Astrocyte (in vitro differentiated cells and primary cell): ENCODE results near the gene GTF2H4. TPM values are rescaled to one million over a fixed set of nuclear protein-coding genes. Genes with fewer than 3 reads are reported as not detected.

Experiments
- DNase-seq: peaks from one replicate; pipeline ENCODE4 v3.0.0-alpha.2; 2010; ENCODE audit warnings: low read depth
- FAIRE-seq: peaks from 2 replicates; lab custom pipeline; 2011; peaks lifted over from hg19 to GRCh38; lab: Jason Lieb, UNC
- H2AFZ ChIP-seq: 2 replicates; pipeline ENCODE4 v1.6.0; 2012; ENCODE audit warnings: low read depth, low read length, inconsistent platforms
- H3K27ac ChIP-seq: 2 replicates; pipeline ENCODE4 v1.5.1; 2011; ENCODE audit warnings: low read depth, low read length, inconsistent platforms
- H3K27me3 ChIP-seq: 2 replicates; pipeline ENCODE4 v1.6.0; 2011; ENCODE audit warnings: low read length, inconsistent platforms; ENCODE audit not compliant: insufficient read depth
- H3K36me3 ChIP-seq: 2 replicates; pipeline ENCODE4 v1.5.1; 2011; ENCODE audit warnings: low read length, inconsistent platforms; ENCODE audit not compliant: insufficient read depth
- H3K4me1 ChIP-seq: 2 replicates; pipeline ENCODE4 v1.5.1; 2011; ENCODE audit warnings: low read length, inconsistent platforms; ENCODE audit not compliant: insufficient read depth
- H3K4me2 ChIP-seq: 2 replicates; pipeline ENCODE4 v1.6.0; 2012; ENCODE audit warnings: low read length, inconsistent platforms
- H3K4me3 ChIP-seq: 2 replicates; pipeline ENCODE4 v1.5.1; 2011; ENCODE audit warnings: low read depth, mild to moderate bottlenecking, low read length, inconsistent platforms; ENCODE audit not compliant: insufficient read depth
- H3K79me2 ChIP-seq: 2 replicates; pipeline ENCODE4 v1.6.0; 2012; ENCODE audit warnings: mild to moderate bottlenecking, low read length, inconsistent platforms; ENCODE audit not compliant: insufficient read depth
- H3K9ac ChIP-seq: 2 replicates; pipeline ENCODE4 v1.6.0; 2012; ENCODE audit warnings: mild to moderate bottlenecking, low read length, inconsistent platforms
- H3K9me3 ChIP-seq: 2 replicates; pipeline ENCODE4 v1.5.1; 2012; ENCODE audit warnings: low read depth, mild to moderate bottlenecking, low read length, inconsistent platforms; ENCODE audit not compliant: insufficient read depth
- H4K20me1 ChIP-seq: 2 replicates; pipeline ENCODE4 v1.6.0; 2012; ENCODE audit warnings: low read length, inconsistent platforms; ENCODE audit not compliant: insufficient read depth
- H3K27ac Mint-ChIP-seq: one replicate; pipeline ENCODE4 v1.8.0; 2021; ENCODE audit warnings: mild to moderate bottlenecking, mixed read lengths; ENCODE audit not compliant: unreplicated experiment
- H3K27me3 Mint-ChIP-seq: one replicate; pipeline ENCODE4 v1.8.0; 2021; ENCODE audit warnings: low read depth, mixed read lengths; ENCODE audit not compliant: unreplicated experiment
- H3K36me3 Mint-ChIP-seq: one replicate; pipeline ENCODE4 v1.8.0; 2021; ENCODE audit warnings: low read depth, mixed read lengths; ENCODE audit not compliant: unreplicated experiment
- H3K4me1 Mint-ChIP-seq: one replicate; pipeline ENCODE4 v1.8.0; 2021; ENCODE audit warnings: low read depth, mixed read lengths; ENCODE audit not compliant: unreplicated experiment
- H3K4me3 Mint-ChIP-seq: one replicate; pipeline ENCODE4 v1.8.0; 2021; ENCODE audit warnings: mild to moderate bottlenecking, moderate library complexity, mixed read lengths; ENCODE audit not compliant: unreplicated experiment
- H3K9me3 Mint-ChIP-seq: one replicate; pipeline ENCODE4 v1.8.0; 2021; ENCODE audit warnings: mild to moderate bottlenecking, mixed read lengths; ENCODE audit not compliant: unreplicated experiment
- EZH2 ChIP-seq: IDR thresholded peaks from 2 replicates; pipeline ENCODE4 v1.6.1; 2012; ENCODE audit warnings: mild to moderate bottlenecking, low read length, inconsistent platforms; ENCODE audit not compliant: insufficient read depth
- total RNA-seq: library from RNA; stranded (reverse); gene quantifications from 2 replicates; pipeline ENCODE4 v1.2.1, GENCODE V29; 2021
- TF ChIP-seq, protein P1 (sequence below): IDR thresholded peaks from 2 replicates; pipeline ENCODE4 v1.5.1; 2011; ENCODE audit warnings: low read depth, mild to moderate bottlenecking, inconsistent platforms, low read length, moderate library complexity; ENCODE audit not compliant: insufficient read depth

GTF2H4 gene
- total RNA-seq, 1 donor from 2014 or later, result 34.3 TPM

DNA sequence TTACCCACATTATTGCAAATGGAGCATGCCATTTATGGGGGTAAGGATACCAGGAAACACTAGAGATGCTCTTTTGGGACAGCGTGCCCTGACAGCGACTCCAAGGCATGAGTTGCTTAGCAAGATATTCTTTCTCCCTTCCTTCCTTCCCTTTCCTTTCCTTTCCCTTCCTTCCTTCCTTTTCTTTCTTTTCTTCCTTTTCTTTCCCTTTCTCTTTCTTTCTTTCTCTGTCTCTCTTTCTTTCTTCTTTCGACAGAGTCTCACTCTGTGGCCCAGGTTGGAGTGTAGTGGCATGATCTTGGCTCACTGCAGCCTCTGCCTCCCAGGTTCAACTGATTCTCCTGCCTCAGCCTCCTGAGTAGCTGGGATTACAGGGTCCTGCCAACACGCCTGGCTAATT is 36.0 kb downstream of the GTF2H4 start:
- H3K4me3 Mint-ChIP-seq, result no peak overlapping the region
- FAIRE-seq (no peak), DNase-seq (no peak)
- H3K9me3 Mint-ChIP-seq, result peaks cover 2% of the 10 kb centered on the region
- H4K20me1 ChIP-seq, result no peaks in the 10 kb centered on the region
- H3K9me3 ChIP-seq, result no peaks in the 10 kb centered on the region
- peaks cover 6% of the 10 kb centered on the region for H3K4me1 Mint-ChIP-seq
- no peak overlapping the region for H3K27ac Mint-ChIP-seq
- H3K36me3 Mint-ChIP-seq, result no peaks in the 10 kb centered on the region
- H3K4me1 ChIP-seq, result peaks cover 5% of the 10 kb centered on the region
- no peak for TF ChIP-seq EZH2
- H3K79me2 ChIP-seq, result no peaks in the 10 kb centered on the region
- H3K27me3 ChIP-seq, result peaks cover 4% of the 10 kb centered on the region
- H3K27ac ChIP-seq, result no peak overlapping the region
- H3K4me3 ChIP-seq, result no peak overlapping the region
- H3K36me3 ChIP-seq, result no peaks in the 10 kb centered on the region
- H3K9ac ChIP-seq, result no peak overlapping the region
- H2AFZ ChIP-seq, result no peak overlapping the region
- H3K4me2 ChIP-seq, result no peak overlapping the region
- H3K27me3 Mint-ChIP-seq, result peaks cover 59% of the 10 kb centered on the region

- Mint-ChIP-seq H3K4me3 (no peak overlapping the region), H3K27me3 (peaks cover 63% of the 10 kb centered on the region), H3K4me1 (peaks cover 6% of the 10 kb centered on the region), H3K27ac (no peak overlapping the region), H3K9me3 (peaks cover 10% of the 10 kb centered on the region), H3K36me3 (no peaks in the 10 kb centered on the region)
- Histone ChIP-seq H3K4me2 (no peak overlapping the region), H3K4me3 (no peak overlapping the region), H3K79me2 (no peaks in the 10 kb centered on the region), H3K27ac (no peak overlapping the region), H3K27me3 (peaks cover 4% of the 10 kb centered on the region), H3K9me3 (no peaks in the 10 kb centered on the region), H3K9ac (no peak overlapping the region), H3K4me1 (peaks cover 5% of the 10 kb centered on the region), H3K36me3 (no peaks in the 10 kb centered on the region), H4K20me1 (no peaks in the 10 kb centered on the region), H2AFZ (no peak overlapping the region)
- DNase-seq (no peak), FAIRE-seq (no peak)
- no peak for TF ChIP-seq EZH2
- TF ChIP-seq, protein P1, sequence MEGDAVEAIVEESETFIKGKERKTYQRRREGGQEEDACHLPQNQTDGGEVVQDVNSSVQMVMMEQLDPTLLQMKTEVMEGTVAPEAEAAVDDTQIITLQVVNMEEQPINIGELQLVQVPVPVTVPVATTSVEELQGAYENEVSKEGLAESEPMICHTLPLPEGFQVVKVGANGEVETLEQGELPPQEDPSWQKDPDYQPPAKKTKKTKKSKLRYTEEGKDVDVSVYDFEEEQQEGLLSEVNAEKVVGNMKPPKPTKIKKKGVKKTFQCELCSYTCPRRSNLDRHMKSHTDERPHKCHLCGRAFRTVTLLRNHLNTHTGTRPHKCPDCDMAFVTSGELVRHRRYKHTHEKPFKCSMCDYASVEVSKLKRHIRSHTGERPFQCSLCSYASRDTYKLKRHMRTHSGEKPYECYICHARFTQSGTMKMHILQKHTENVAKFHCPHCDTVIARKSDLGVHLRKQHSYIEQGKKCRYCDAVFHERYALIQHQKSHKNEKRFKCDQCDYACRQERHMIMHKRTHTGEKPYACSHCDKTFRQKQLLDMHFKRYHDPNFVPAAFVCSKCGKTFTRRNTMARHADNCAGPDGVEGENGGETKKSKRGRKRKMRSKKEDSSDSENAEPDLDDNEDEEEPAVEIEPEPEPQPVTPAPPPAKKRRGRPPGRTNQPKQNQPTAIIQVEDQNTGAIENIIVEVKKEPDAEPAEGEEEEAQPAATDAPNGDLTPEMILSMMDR, result no peak
Measured at GRCh38 chr6:30945281-30945680, 37.3 kb downstream of the GTF2H4 start.

GRCh38 chr6:30947231-30947630 is 39.2 kb downstream of the GTF2H4 start:
- H3K4me3 Mint-ChIP-seq, result no peak overlapping the region
- Histone ChIP-seq H3K4me3 (no peak overlapping the region), H4K20me1 (no peaks in the 10 kb centered on the region), H3K27ac (no peak overlapping the region), H3K79me2 (no peaks in the 10 kb centered on the region), H3K9me3 (no peaks in the 10 kb centered on the region), H3K4me1 (peaks cover 5% of the 10 kb centered on the region), H3K36me3 (no peaks in the 10 kb centered on the region), H3K4me2 (no peak overlapping the region), H2AFZ (no peak overlapping the region), H3K27me3 (peaks cover 4% of the 10 kb centered on the region), H3K9ac (no peak overlapping the region)
- FAIRE-seq (no peak), DNase-seq (no peak)
- peaks cover 6% of the 10 kb centered on the region for H3K4me1 Mint-ChIP-seq
- H3K9me3 Mint-ChIP-seq, result peaks cover 18% of the 10 kb centered on the region
- H3K36me3 Mint-ChIP-seq, result no peaks in the 10 kb centered on the region
- peaks cover 75% of the 10 kb centered on the region for H3K27me3 Mint-ChIP-seq
- no peak overlapping the region for H3K27ac Mint-ChIP-seq
- TF ChIP-seq, protein P1, result no peak
- TF ChIP-seq EZH2, result no peak
